Mesenchymal stem cell (in vitro differentiated cells and primary cell): ENCODE measurements around the gene DOCK3.

Experiments
- DNase-seq: peaks from one replicate; pipeline ENCODE4 v3.0.0-alpha.2; 2013
- H2AFZ ChIP-seq: one replicate; pipeline ENCODE4 v1.6.1; 2013; ENCODE audit warnings: low read depth, mild to moderate bottlenecking, control low read depth, inconsistent platforms, low read length, moderate library complexity
- H2AK5ac ChIP-seq: 2 replicates; pipeline ENCODE4 v1.6.1; 2013; ENCODE audit warnings: low read length, moderate library complexity, mild to moderate bottlenecking, inconsistent platforms; ENCODE audit not compliant: severe bottlenecking
- H2BK120ac ChIP-seq: one replicate; pipeline ENCODE4 v1.6.1; 2013; ENCODE audit warnings: low read depth, mild to moderate bottlenecking, inconsistent platforms, low read length, moderate library complexity
- H2BK12ac ChIP-seq, 2 experiments: one replicate each; pipeline ENCODE4 v1.6.1; 2013; ENCODE audit warnings: inconsistent platforms in 2 of 2, low read length in 2 of 2, mild to moderate bottlenecking in 2 of 2, moderate library complexity in 2 of 2, control low read depth in 1 of 2
- H2BK15ac ChIP-seq: one replicate; pipeline ENCODE4 v1.6.1; 2013; ENCODE audit warnings: mild to moderate bottlenecking, low read depth, inconsistent platforms; ENCODE audit not compliant: poor library complexity, severe bottlenecking
- H2BK5ac ChIP-seq: 2 replicates; pipeline ENCODE4 v1.6.1; 2013; ENCODE audit warnings: low read depth, mild to moderate bottlenecking, low read length, control low read depth, inconsistent platforms; ENCODE audit not compliant: poor library complexity, severe bottlenecking
- H3K14ac ChIP-seq, 2 experiments: one replicate each; pipeline ENCODE4 v1.6.1; 2013; ENCODE audit warnings: inconsistent platforms in 2 of 2, low read length in 2 of 2, control low read depth in 1 of 2, mild to moderate bottlenecking in 1 of 2, moderate library complexity in 1 of 2
- H3K18ac ChIP-seq, 2 experiments: one replicate each; pipeline ENCODE4 v1.6.1; 2013; ENCODE audit warnings: inconsistent platforms in 2 of 2, low read length in 2 of 2, control low read depth in 1 of 2, low read depth in 1 of 2, mild to moderate bottlenecking in 1 of 2
- H3K23ac ChIP-seq, 2 experiments: one replicate each; pipeline ENCODE4 v1.6.1; 2013; ENCODE audit warnings: inconsistent platforms in 2 of 2, low read length in 2 of 2, mild to moderate bottlenecking in 2 of 2, moderate library complexity in 2 of 2, control low read depth in 1 of 2
- H3K27ac ChIP-seq: 2 replicates; pipeline ENCODE4 v1.5.1; 2013; ENCODE audit warnings: mild to moderate bottlenecking, moderate library complexity, low read length, control low read depth, inconsistent platforms; ENCODE audit not compliant: poor library complexity, severe bottlenecking
- H3K27me3 ChIP-seq, 2 experiments: 2 replicates each; pipeline versions ENCODE4 v1.6.1 to v1.7.0; 2013; ENCODE audit warnings: low read length in 2 of 2, mild to moderate bottlenecking in 2 of 2, moderate library complexity in 2 of 2, control low read depth in 1 of 2, inconsistent platforms in 1 of 2; ENCODE audit not compliant: control insufficient read depth in 1 of 2, insufficient read depth in 1 of 2
- H3K36me3 ChIP-seq, 2 experiments: 2 replicates each; pipeline versions ENCODE4 v1.6.1 to v1.7.0; 2013; ENCODE audit warnings: low read length in 2 of 2, control low read depth in 1 of 2, inconsistent platforms in 1 of 2, low read depth in 1 of 2, mild to moderate bottlenecking in 1 of 2; ENCODE audit not compliant: insufficient read depth in 2 of 2, control insufficient read depth in 1 of 2
- H3K4ac ChIP-seq, 2 experiments: one replicate each; pipeline ENCODE4 v1.6.1; 2013; ENCODE audit warnings: inconsistent platforms in 2 of 2, low read length in 2 of 2, mild to moderate bottlenecking in 2 of 2, moderate library complexity in 2 of 2, control low read depth in 1 of 2, low read depth in 1 of 2
- H3K4me1 ChIP-seq: 2 replicates; pipeline ENCODE4 v1.6.1; 2013; ENCODE audit warnings: low read depth, low read length, control low read depth; ENCODE audit not compliant: control insufficient read depth, insufficient read depth
- H3K4me2 ChIP-seq: 2 replicates; pipeline ENCODE4 v1.6.1; 2013; ENCODE audit warnings: low read length, mild to moderate bottlenecking, inconsistent platforms; ENCODE audit not compliant: poor library complexity, severe bottlenecking
- H3K4me3 ChIP-seq, 2 experiments: 2 replicates each; pipeline versions ENCODE4 v1.5.1 to v1.7.0; 2013; ENCODE audit warnings: low read length in 2 of 2, mild to moderate bottlenecking in 2 of 2, control low read depth in 1 of 2, low read depth in 1 of 2; ENCODE audit not compliant: insufficient read depth in 1 of 2
- H3K79me1 ChIP-seq: replicated peaks from 2 replicates; pipeline ENCODE4 v1.6.1; 2013; ENCODE audit warnings: mild to moderate bottlenecking, control low read depth, low read length, inconsistent platforms; ENCODE audit not compliant: poor library complexity, severe bottlenecking
- H3K9ac ChIP-seq: 2 replicates; pipeline ENCODE4 v1.7.0; 2013; ENCODE audit warnings: mild to moderate bottlenecking, low read length, moderate library complexity
- H3K9me3 ChIP-seq: 2 replicates; pipeline ENCODE4 v1.7.0; 2013; ENCODE audit warnings: mild to moderate bottlenecking, low read length; ENCODE audit not compliant: control insufficient read depth
- H4K8ac ChIP-seq: one replicate; pipeline ENCODE4 v1.6.1; 2013; ENCODE audit warnings: inconsistent platforms, mild to moderate bottlenecking, low read length, moderate library complexity
- H4K91ac ChIP-seq: one replicate; pipeline ENCODE4 v1.6.1; 2013; ENCODE audit warnings: mild to moderate bottlenecking, low read length, inconsistent platforms
- WGBS: methylation state at CpG from one replicate; pipeline ENCODE4 v1.1.7; 2013; ENCODE audit warnings: mixed read lengths; 5-methylcytosine and 5-hydroxymethylcytosine counted together

The DOCK3 gene

DNA sequence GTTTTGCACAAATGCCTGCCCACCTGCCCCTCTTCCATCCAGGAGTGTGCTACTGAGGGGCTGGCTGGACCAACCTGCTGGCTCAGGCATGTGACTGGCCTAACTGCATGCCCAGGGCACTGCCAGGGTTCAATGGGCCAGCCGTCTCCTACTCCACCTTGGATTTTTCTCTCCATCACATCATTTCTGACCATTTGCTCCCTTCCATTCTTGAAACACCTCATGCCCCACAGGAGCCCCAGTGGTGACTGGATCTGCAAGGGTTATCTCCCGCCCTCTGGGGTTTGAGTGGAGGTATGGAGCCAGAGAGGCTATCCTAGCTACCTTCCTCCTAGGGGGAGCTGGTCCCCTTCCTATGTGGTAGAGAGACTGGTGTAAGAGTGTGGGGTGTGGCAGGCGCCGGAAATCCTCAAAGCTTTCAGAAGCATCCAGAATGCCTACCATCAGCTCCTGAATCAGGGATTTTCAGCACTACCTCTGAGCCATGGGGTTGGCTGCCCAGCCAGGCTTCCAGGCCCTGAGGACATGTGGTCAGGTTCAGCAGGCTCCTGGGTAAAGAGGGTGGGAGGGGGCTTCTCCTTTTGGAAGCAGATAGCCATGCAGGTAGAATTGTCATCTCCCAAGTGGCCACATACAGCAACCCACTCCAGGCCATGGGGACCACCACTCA, 707.5 kb downstream of the DOCK3 start:
- H2BK120ac ChIP-seq, result no peak overlapping the region

DNA sequence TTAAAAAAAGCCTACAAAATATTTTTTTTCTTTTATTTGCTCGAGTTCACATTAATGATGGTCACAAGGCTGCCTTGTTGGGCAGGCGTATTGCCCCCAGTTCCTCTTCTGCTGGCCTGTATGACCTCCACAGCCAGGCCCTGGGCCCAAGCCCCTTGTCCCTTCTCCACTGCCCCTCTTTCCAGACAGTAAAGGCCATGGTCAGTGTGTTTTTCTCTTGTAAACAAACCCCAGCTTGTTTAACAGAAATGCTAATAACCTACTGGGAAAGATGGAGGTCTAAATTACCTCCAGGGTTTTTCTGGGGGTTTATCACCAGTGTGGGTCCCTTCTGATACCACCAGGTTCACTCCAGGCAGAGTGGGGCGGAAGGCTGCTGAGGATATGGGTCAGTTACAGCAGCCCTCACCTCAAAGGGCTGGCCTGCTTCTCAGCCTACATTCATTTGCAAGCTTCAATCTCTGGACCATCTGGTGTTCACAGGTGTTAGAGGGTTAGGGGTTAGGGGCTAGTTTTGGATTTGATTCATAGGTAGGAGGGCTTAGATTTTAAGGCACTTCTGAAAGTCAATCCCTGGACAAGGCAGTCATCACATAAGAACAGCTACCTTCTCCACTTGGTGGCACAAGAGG, 708.3 kb downstream of the DOCK3 start:
- Histone ChIP-seq H3K9me3 (no peaks in the 10 kb centered on the region), H3K23ac (no peak overlapping the region), H2BK120ac (no peak overlapping the region), H2BK5ac (no peak overlapping the region), H3K18ac (no peak overlapping the region), H3K27ac (no peak overlapping the region), H3K79me1 (peaks cover 11% of the 10 kb centered on the region), H3K4me2 (no peak overlapping the region), H3K36me3 (peaks cover 4 to 12% of the 10 kb centered on the region in 2 experiments), H3K4ac (no peak overlapping the region), H4K8ac (no peak overlapping the region), H3K9ac (peak overlapping the region; percentile 99), H3K14ac (no peak overlapping the region), H4K91ac (no peak overlapping the region), H3K27me3 (no peaks in the 10 kb centered on the region), H2BK15ac (no peak overlapping the region), H3K4me3 (peak overlapping the region in 1 of 2 experiments; percentile 97), H2AFZ (no peak overlapping the region), H2BK12ac (no peak overlapping the region), H3K4me1 (peaks cover 16% of the 10 kb centered on the region), H2AK5ac (no peak overlapping the region)
- DNase-seq, result no peak
- 89% methylated on average over 3 of the region's 3 CpGs for WGBS

More for the DNA sequence above, 707.5 kb downstream of the DOCK3 start:
- no peaks in the 10 kb centered on the region for H3K27me3 ChIP-seq
- no peak overlapping the region for H4K8ac ChIP-seq
- H2BK5ac ChIP-seq, result no peak overlapping the region
- no peak overlapping the region for H3K23ac ChIP-seq
- no peaks in the 10 kb centered on the region for H3K9me3 ChIP-seq
- H2AFZ ChIP-seq, result no peak overlapping the region
- no peak overlapping the region for H3K27ac ChIP-seq
- 92% methylated on average over 2 of the region's 4 CpGs for WGBS
- H3K4ac ChIP-seq, result peak overlapping the region in 1 of 2 experiments; percentile 7
- H3K36me3 ChIP-seq, result peaks cover 0 to 5% of the 10 kb centered on the region in 2 experiments
- no peak overlapping the region for H2AK5ac ChIP-seq
- no peak for DNase-seq
- no peak overlapping the region for H2BK12ac ChIP-seq
- no peak overlapping the region for H3K4me3 ChIP-seq
- no peak overlapping the region for H3K9ac ChIP-seq
- no peak overlapping the region for H2BK15ac ChIP-seq
- H3K79me1 ChIP-seq, result peaks cover 11% of the 10 kb centered on the region
- H3K4me2 ChIP-seq, result no peak overlapping the region
- H3K4me1 ChIP-seq, result peaks cover 10% of the 10 kb centered on the region
- no peak overlapping the region for H3K18ac ChIP-seq
- no peak overlapping the region for H3K14ac ChIP-seq
- no peak overlapping the region for H4K91ac ChIP-seq

DNA sequence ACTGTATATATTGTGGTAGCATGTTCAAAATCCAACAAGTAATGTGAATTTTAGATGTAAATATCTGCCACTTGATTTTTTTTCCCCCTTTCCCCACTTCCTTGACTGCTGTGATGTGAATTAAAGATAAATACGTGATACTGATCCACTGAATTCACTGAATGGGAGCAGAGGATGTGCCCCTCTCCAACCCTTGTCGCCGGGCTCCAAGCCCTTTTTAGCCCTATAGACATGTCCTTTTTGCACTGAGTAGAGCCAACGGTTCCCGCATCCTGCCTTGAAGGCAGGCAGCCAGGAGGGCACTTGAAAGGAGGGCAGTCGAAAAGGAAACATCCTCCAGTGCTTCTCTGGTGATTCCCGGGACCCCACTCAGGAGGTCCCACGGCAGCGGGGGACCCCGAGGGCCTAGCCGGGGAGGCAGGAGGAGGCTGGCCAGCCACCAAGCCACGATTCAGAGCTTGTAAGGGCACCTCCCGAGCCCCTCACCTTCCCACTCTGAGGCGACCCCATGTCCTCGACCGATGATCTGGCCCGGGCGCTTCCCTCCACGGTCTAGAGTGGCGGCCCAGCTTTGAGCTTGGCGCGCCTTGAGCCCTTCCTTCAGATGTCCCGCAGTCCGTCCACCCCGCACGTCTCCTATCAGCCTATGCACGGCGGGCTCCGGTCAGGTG, 709.5 kb downstream of the DOCK3 start:
- Histone ChIP-seq H3K4me2 (peak overlapping the region; percentile 64), H4K91ac (peak overlapping the region; percentile 92), H3K27me3 (no peaks in the 10 kb centered on the region), H2BK12ac (no peak overlapping the region), H3K9ac (peak overlapping the region; percentile 99), H3K4me1 (peaks cover 16% of the 10 kb centered on the region), H3K27ac (peak overlapping the region; percentile 47), H3K23ac (peak overlapping the region in 1 of 2 experiments; percentile 75), H3K36me3 (peaks cover 10 to 24% of the 10 kb centered on the region in 2 experiments), H3K4me3 (peak overlapping the region; percentile 85 to 97), H2AFZ (peak overlapping the region; percentile 64), H2AK5ac (peak overlapping the region; percentile 58), H2BK120ac (peak overlapping the region; percentile 7), H3K4ac (peak overlapping the region; percentile 92 to 95), H2BK15ac (peak overlapping the region; percentile 49), H2BK5ac (peak overlapping the region; percentile 39), H4K8ac (peak overlapping the region; percentile 99), H3K9me3 (no peaks in the 10 kb centered on the region), H3K18ac (peak overlapping the region; percentile 86 to 91), H3K14ac (peak overlapping the region; percentile 40 to 72), H3K79me1 (peaks cover 11% of the 10 kb centered on the region)
- DNase-seq, result no peak
- 2% methylated on average over 29 of the region's 29 CpGs for WGBS
